K562 (cell line): ENCODE data around the gene NKAPL. TPM values are rescaled to one million over a fixed set of nuclear protein-coding genes. Genes with fewer than 3 reads are reported as not detected.
A peak's percentile ranks its signal among the peaks of the same experiment; 100 is the strongest.

Experiments
- E2F6 ChIP-seq, 2 experiments: IDR thresholded peaks; 2 replicates each; pipeline ENCODE4 v1.6.1; 2011; ENCODE audit warnings: borderline replicate concordance in 1 of 2, control low read depth in 1 of 2, low read depth in 1 of 2, low read length in 1 of 2, mild to moderate bottlenecking in 1 of 2, mixed read lengths in 1 of 2, moderate library complexity in 1 of 2; ENCODE audit not compliant: insufficient read depth in 1 of 2, insufficient read length in 1 of 2, poor library complexity in 1 of 2, severe bottlenecking in 1 of 2; ENCODE audit errors: extremely low read depth in 1 of 2
- EHMT2 ChIP-seq: fragments of 450-650 bp; IDR thresholded peaks from 2 replicates; pipeline ENCODE4 v1.6.1; 2018; ENCODE audit warnings: antibody characterized with exemption
- ELF1 ChIP-seq: fragments of 200-800 bp; sonication (Bioruptor generic); IDR thresholded peaks from 2 replicates; pipeline ENCODE4 v1.6.1; 2016; ENCODE audit warnings: missing genetic modification characterization, missing compliant biosample characterization
- GABPA ChIP-seq: fragments of 200-800 bp; sonication (Bioruptor generic); conservative IDR thresholded peaks from 2 replicates; pipeline ENCODE4 v1.6.1; 2016; ENCODE audit warnings: low read depth, missing genetic modification characterization, missing compliant biosample characterization
- HDAC8 ChIP-seq: fragments of 450-650 bp; IDR thresholded peaks from 2 replicates; pipeline ENCODE4 v1.6.1; 2016; ENCODE audit warnings: mild to moderate bottlenecking, missing genetic modification characterization, moderate library complexity, missing compliant biosample characterization
- ILK ChIP-seq: fragments of 450-650 bp; IDR thresholded peaks from 2 replicates; pipeline ENCODE4 v1.6.1; 2016; ENCODE audit warnings: missing genetic modification characterization, low read depth, mild to moderate bottlenecking, missing compliant biosample characterization, moderate library complexity, borderline replicate concordance
- MTA1 ChIP-seq: fragments of 450-650 bp; IDR thresholded peaks from 2 replicates; pipeline ENCODE4 v1.6.1; 2017; ENCODE audit warnings: borderline replicate concordance
- NRF1 ChIP-seq, 2 experiments: fragments of 450-650 bp; IDR thresholded peaks in 1 of 2; conservative IDR thresholded peaks in 1 of 2; 2 replicates each; pipeline ENCODE4 v1.6.1; 2014; ENCODE audit warnings: mild to moderate bottlenecking in 2 of 2
- POLR2B ChIP-seq: fragments of 450-650 bp; IDR thresholded peaks from 2 replicates; pipeline ENCODE4 v1.6.1; 2018; ENCODE audit warnings: low read depth; ENCODE audit not compliant: partially characterized antibody
- ZKSCAN3 ChIP-seq: fragments of 250-450 bp; sonication (Bioruptor Pico); IDR thresholded peaks from 2 replicates; pipeline ENCODE4 v1.4.0; 2020
- ZNF551 ChIP-seq: fragments of 250-450 bp; sonication (Bioruptor Pico); IDR thresholded peaks from 2 replicates; pipeline ENCODE4 v1.5.0; 2021; ENCODE audit warnings: mild to moderate bottlenecking, moderate library complexity
- ZNF561 ChIP-seq: fragments of 450-650 bp; formaldehyde crosslinking; conservative IDR thresholded peaks from 2 replicates; pipeline ENCODE4 v1.4.0; 2020; ENCODE audit warnings: mild to moderate bottlenecking, moderate library complexity
- ZNF76 ChIP-seq: fragments of 250-450 bp; sonication (Bioruptor Pico); IDR thresholded peaks from 2 replicates; pipeline ENCODE4 v1.4.0; 2020; ENCODE audit warnings: mild to moderate bottlenecking, moderate library complexity, borderline replicate concordance
- polyA plus RNA-seq, 8 experiments: library from polyadenylated mRNA; depleted of rRNA in 4 of 8; stranded (reverse) in 5 of 8; unstranded in 3 of 8; fragments of >200 nt; fragmentation: Nextera tagmentation in 2 of 8; fragmentation: Illumina TruSeq in 1 of 8; extraction: Ambion mirVana in 2 of 8; extraction: Trizol in 1 of 8; gene quantifications; 2 replicates each; pipeline versions ENCODE4 v1.2.1 to v1.2.3, GENCODE V29; 2011 to 2014; ENCODE audit warnings: inconsistent platforms in 1 of 8, missing spikeins in 1 of 8
- total RNA-seq, 7 experiments: library from RNA; depleted of rRNA in 6 of 7; stranded (reverse); fragments of >200 nt in 6 of 7; fragmentation: Illumina TruSeq in 2 of 7; extraction: Trizol in 2 of 7; gene quantifications; 2 replicates each; pipeline versions ENCODE4 v1.2.1 to v1.2.3, GENCODE V29; 2011 to 2021; ENCODE audit warnings: low replicate concordance in 1 of 7
- TF ChIP-seq, protein P1 (sequence below): fragments of 450-650 bp; formaldehyde crosslinking; IDR thresholded peaks from 2 replicates; pipeline ENCODE4 v1.4.0; 2020; ENCODE audit warnings: mild to moderate bottlenecking

NKAPL gene
- total and polyA plus RNA-seq, 9 of the 15 experiments (the other 6 are each of a cell fraction or from before 2014, with no cell fraction given): not detected

GRCh38 chr6:28252009-28252975, 6.8 kb upstream of the NKAPL start, which contains the start of gene ZKSCAN4 (continued):
- TF ChIP-seq E2F6 (IDR thresholded peaks at IDR 0.05; ENCODE audit: borderline replicate concordance in 1 of 2, extremely low read depth in 1 of 2, insufficient read depth in 1 of 2, insufficient read length in 1 of 2, low read depth in 1 of 2, low read length in 1 of 2, poor library complexity in 1 of 2, severe bottlenecking in 1 of 2) (peak in 1 of 2 experiments; percentile 17), EHMT2 (peak; percentile 55; the same call in 1 of the 2 replicates), POLR2B (peak; percentile 57), MTA1 (0 out of 2 replicates have a peak, but pooled peaks have one; percentile 55), ILK (tag) (no peak), ZKSCAN3 (CRISPR knock-in tag) (no peak), ELF1 (tag) (peak; percentile 94), ZNF561 (no peak), ZNF551 (CRISPR knock-in tag) (no peak), GABPA (tag) (peak; percentile 99), HDAC8 (no peak), ZNF76 (CRISPR knock-in tag) (0 out of 2 replicates have a peak, but pooled peaks have one; percentile 22), NRF1 (conservative IDR thresholded peaks at IDR 0.05 in 1 of 2, IDR thresholded peaks at IDR 0.05 in 1 of 2) (0 out of 4 replicates have a peak, but pooled peaks of 1 of the 2 experiments have one; percentile 29)
- TF ChIP-seq, protein P1, sequence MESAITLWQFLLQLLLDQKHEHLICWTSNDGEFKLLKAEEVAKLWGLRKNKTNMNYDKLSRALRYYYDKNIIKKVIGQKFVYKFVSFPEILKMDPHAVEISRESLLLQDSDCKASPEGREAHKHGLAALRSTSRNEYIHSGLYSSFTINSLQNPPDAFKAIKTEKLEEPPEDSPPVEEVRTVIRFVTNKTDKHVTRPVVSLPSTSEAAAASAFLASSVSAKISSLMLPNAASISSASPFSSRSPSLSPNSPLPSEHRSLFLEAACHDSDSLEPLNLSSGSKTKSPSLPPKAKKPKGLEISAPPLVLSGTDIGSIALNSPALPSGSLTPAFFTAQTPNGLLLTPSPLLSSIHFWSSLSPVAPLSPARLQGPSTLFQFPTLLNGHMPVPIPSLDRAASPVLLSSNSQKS (CRISPR knock-in tag): no peak
